Stimulated activated CD4-positive, alpha-beta T cell treated with anti-CD3 and anti-CD28 coated beads, Interleukin-2, amount 100 ng/mL, for 48 hours (primary cell): Measurements from ENCODE around the gene NELL1.
A peak's percentile ranks its signal among the peaks of the same experiment; 100 is the strongest.

Experiments used
- DNase-seq, 2 donors: peaks; one replicate each; pipeline ENCODE4 v3.0.0-alpha.2; 2020

Gene NELL1

GRCh38 chr11:20668844-20669819 lies at the start of gene NELL1:
NELL1 (plus strand) TSS chr11:20669586.
- no peak for DNase-seq

- no peak for DNase-seq
Observed at GRCh38 chr11:20620988-20621387, 48.4 kb upstream of the NELL1 start.

GRCh38 chr11:20621679-20622078 lies 47.7 kb upstream of the NELL1 start:
- DNase-seq = no peak

- no peak for DNase-seq
Observed at GRCh38 chr11:20623252-20623651, 46.1 kb upstream of the NELL1 start.

GRCh38 chr11:20626279-20626678 lies 43.1 kb upstream of the NELL1 start:
- DNase-seq = no peak

GRCh38 chr11:20627026-20627425 lies 42.4 kb upstream of the NELL1 start:
- no peak for DNase-seq

GRCh38 chr11:20627701-20628100 lies 41.7 kb upstream of the NELL1 start:
- DNase-seq = no peak

GRCh38 chr11:20631519-20632168 lies 37.7 kb upstream of the NELL1 start:
- DNase-seq = no peak

- DNase-seq = no peak
Observed at GRCh38 chr11:20632169-20632532, 37.2 kb upstream of the NELL1 start.

GRCh38 chr11:20634044-20634443 lies 35.3 kb upstream of the NELL1 start:
- no peak for DNase-seq

- DNase-seq = no peak
Observed at GRCh38 chr11:20634781-20635180, 34.6 kb upstream of the NELL1 start.

- no peak for DNase-seq
Observed at GRCh38 chr11:20638074-20638473, 31.3 kb upstream of the NELL1 start.

- DNase-seq = no peak
Observed at GRCh38 chr11:20639688-20640087, 29.7 kb upstream of the NELL1 start.

GRCh38 chr11:20640401-20640800 lies 29.0 kb upstream of the NELL1 start:
- no peak for DNase-seq

GRCh38 chr11:20644360-20644759 lies 25.0 kb upstream of the NELL1 start:
- DNase-seq = no peak

GRCh38 chr11:20647976-20648565 lies 21.3 kb upstream of the NELL1 start:
- DNase-seq = peak; percentile 41 to 57

- DNase-seq = no peak
Observed at GRCh38 chr11:20652150-20652806, 17.1 kb upstream of the NELL1 start.

GRCh38 chr11:20654038-20654437 lies 15.3 kb upstream of the NELL1 start:
- DNase-seq = no peak

GRCh38 chr11:20656901-20657300 lies 12.5 kb upstream of the NELL1 start:
- DNase-seq = no peak

GRCh38 chr11:20658135-20658534 lies 11.3 kb upstream of the NELL1 start:
- no peak for DNase-seq

- no peak for DNase-seq
Observed at GRCh38 chr11:20661445-20661844, 7.9 kb upstream of the NELL1 start.

GRCh38 chr11:20661850-20662249 lies 7.5 kb upstream of the NELL1 start:
- DNase-seq = no peak

- DNase-seq = no peak
Observed at GRCh38 chr11:20668131-20668809, 1.1 kb upstream of the NELL1 start.
